LoVo (cell line): ENCODE results near the gene IPO9.
"Not testable (repeated sequence)": the region's sequence is repeated elsewhere in the genome, so short reads cannot be mapped to it uniquely, and the experiment has no call there.

ENCODE experiments used
- DNase-seq: peaks from one replicate; pipeline ENCODE4 v3.0.0-alpha.2; 2016; ENCODE audit warnings: low spot score

The IPO9 gene

DNA sequence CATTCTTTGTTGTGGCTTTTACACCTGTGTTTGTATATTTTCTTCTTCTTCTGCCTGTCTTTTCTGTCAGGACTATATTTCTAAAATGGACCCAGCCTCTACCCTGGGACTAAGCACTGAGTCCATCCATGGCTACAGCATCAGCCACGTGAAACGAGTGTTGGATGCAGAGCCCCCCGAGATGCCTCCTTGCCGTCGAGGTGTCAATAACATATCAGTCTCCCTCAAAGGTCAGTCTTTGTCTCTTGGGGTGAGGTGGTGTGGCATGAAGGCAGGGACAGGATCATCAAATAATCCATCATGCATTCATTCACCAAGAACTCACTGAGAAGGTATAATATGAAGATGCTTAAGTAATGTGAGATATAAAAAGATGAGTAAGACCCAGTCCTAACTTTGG lies 19.1 kb upstream of the IPO9 start:
- DNase-seq: no peak

DNA sequence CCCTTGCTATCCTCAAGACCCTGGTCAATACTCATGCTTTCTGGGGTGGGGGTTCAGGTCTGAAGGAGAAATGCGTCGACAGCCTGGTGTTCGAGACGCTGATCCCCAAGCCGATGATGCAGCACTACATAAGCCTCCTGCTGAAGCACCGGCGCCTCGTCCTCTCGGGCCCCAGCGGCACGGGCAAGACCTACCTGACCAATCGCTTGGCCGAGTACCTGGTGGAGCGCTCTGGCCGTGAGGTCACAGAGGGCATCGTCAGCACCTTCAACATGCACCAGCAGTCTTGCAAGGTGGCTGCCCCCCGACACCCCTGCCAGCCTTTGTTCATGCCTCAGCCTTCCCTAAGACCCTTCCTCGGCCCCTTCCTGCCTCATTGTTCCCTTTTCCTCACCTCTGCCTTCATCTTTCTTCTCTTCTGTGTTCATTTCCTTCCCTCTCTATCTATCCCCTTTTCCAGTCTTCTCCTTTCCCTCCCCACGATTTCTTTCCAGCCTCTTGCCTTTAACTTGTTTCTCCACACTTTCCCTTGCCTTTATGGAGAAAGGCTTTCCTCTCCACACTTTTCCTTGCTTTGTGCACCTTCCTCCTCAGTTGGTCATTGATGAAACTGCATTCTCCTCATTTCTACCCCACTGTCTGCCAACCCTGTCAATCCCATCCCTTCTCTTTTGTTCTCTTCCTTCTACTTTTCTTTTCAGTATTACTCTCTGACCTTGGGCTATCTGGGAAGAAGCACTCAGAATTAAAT lies 18.3 kb upstream of the IPO9 start:
- no peak for DNase-seq

DNA sequence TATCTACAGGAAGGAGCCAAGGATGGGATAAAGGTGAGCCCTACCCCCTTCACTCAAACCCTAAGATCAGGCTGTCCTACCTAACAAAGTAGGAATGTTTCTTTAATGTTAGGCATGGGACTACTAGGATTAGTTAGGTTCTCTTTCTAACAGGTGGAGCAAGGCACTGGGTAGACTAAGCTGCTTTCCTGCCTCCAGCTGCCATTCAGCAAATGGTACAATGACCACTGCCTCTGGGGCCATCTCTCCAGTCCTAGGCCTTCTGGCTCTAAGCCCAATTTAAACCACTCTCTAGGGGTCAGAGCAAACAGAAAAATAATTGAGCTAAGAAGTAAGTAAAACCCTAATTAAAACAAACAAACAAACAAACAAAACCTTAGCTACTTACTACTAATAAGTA lies 15.7 kb upstream of the IPO9 start:
- no peak for DNase-seq

DNA sequence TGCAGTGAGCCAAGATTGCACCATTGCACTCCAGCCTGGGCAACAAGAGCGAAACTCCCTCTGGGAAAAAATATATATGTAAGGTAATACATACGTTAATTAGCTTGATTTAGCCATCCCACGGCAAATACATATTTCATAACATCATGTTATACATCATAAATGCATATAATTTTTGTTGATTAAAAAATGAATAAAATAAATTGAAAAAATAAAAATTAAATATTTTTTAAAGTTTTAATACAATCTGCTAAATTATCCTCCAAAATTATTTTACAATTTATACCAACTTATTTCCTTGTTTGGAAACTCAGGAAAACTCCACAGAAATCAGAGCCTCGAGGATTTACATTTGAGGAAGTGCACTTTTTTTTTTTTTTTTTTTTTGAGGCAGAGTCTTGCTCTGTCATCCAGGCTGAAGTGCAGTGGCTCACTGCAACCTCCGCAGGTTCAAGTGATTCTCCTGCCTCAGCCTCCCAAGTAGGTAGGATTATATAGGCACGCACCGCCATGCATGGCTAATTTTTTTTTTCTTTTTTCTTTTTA lies 12.6 kb upstream of the IPO9 start:
- DNase-seq: no peak

DNA sequence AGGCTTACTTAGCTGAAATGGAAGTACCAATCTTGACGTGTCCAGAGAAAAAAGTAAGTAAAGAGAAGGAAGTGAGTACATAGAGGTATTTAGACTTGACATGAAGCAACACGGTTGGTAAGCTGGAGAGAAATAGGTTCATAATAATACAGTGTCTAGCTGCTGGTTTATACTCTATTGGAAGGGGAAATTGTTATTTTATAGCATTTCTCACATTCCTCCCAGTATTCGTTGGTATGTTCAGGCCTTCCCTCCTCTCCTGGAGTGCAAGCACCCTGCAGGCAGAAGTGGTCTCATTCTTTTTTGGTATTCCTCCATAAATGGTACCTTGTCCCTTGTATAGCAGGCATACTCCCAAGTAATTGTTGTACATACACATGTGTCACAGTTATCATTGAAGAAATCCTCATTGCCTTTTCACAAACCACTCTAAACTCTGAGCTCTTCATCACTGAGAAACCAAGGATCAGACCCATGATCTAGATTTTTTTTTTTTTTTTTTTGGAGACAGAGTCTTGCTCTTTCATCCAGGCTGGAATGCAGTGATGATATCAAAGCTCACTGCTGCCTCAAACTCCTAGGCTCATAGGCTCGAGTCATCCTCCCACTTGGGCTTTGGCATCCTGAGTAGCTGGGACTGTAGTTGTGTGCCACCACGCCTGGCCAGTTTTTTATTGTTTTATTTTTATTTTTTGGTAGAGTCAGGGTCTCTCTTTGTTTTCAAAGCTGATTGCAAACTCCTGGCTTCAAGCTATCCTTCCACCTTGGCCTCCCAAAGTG lies 9.8 kb upstream of the IPO9 start:
- no peak for DNase-seq

DNA sequence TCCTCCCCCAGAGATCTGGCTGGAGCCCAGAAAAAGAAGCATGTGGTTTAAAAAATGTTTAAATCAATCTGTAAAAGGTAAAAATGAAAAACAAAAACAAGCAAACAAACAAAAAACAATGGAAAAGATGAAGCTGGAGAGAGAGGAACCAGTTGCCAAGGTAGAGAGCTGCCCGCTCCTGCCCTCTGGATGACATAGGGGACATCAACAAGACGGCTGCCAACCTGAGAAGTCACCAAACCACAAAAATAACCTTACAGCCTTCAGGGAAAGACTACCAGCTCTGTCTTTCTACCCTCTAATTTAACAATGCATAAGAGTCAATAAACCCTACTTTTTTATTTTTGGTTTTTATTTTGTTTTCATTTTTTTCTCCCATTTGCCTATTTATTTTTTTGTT lies 8.5 kb upstream of the IPO9 start:
- no peak for DNase-seq

DNA sequence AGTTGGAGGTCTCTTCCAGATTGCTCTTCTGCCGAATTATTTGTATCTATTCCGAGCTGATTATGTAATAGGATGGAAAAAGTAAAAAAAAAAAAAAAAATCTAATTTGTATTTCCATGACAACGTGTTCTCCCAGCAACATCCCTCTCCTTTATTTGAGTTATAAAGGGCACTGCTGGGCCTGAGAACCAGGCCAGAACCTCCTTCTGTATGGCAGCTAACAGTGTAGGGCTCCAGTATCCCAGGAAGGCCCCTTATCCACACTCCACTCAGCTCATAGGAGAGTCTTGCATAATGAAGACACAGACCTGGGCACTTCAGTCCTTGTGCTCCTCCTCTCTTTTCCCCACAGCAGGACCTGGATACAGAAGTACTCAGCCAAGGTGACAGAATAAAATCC lies 3.7 kb upstream of the IPO9 start:
- DNase-seq: no peak

DNA sequence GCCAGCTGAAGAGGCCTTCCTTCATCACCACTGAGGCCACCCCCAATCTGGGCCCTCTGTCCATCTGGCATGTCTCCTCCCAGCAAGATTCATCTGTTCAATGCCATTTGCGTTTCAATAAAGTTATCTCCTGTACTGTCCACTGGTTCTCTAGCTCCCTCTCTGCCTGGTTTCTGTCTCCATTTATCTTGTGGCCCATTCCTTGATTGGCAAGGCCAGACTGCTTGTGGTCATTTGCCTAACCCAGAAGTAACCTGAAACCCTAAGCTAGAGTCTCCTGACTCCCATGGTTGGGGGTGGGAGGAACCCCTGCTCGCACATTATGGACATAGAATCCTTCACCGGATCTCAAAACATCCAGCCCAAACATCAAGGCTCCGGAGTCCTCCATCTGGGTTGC lies 2.1 kb upstream of the IPO9 start:
- DNase-seq: no peak

DNA sequence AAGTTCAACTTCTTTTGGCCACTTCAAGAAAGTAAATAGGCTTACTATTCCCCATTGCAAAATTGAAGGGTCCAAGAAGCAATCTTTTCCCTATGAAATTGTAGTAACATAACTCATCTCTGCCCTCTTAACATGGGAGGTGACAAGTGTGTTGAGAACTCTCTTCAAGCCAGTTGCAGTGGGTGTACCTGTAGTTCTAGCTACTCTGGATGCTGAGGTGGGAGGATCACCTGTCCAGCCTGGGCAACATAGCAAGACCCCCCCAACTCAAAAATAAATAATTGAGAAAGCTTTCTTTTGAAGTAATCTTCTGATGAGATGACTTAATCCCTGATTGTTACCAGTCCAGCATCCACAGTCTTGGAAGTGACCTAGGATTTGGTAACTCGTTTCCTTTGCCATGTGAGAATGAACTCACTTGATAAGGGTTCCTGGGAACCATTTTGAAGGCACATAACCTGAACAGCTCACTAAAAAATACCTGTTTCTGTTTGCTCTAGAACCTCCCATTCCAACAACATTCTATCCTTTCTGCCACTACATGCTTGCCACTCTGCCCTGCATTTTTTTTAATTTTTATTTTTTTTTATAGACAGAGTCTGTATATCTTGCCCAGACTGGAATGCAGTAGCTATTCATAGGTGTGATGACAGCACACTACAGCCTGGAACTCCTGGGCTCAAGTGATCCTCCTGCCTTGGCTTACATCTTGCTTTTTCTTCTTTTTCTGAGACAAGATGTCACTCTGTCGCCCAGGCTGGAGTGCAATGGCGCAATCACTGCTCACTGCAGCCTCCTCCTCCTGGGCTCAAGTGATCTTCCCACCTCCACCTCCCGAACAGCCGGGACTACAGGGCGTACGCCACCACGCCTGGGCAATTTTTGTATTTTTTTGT lies 1.4 kb upstream of the IPO9 start:
- no peak for DNase-seq

DNA sequence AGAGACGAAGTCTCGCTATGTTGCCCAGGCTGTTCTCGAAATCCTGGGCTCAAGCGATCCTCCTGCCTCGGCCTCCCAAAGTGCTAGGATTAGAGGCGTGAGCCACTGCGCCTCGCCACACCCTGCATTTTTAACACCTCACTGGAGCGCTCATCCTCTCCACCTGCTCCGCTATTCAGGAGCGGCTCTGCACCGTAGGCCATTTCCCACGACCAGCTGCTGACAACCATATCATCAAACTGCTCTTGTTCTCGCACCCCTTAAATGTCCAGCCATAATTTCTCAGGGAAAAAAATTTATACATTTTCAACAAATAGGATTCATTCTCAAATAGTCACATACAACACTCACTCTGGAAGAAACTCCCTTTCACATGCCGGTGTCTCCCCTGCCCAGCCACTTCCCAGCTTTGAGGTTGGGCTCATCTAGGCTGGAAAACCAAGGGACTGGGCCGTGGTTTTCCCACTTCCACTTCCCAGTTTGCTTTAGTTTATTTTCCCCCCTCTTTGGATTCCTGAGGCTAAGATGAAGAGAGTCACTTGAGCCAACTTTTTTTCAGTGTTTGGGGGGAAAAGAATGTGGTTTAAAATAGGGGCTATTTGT lies 639 bp upstream of the IPO9 start:
- no peak for DNase-seq

DNA sequence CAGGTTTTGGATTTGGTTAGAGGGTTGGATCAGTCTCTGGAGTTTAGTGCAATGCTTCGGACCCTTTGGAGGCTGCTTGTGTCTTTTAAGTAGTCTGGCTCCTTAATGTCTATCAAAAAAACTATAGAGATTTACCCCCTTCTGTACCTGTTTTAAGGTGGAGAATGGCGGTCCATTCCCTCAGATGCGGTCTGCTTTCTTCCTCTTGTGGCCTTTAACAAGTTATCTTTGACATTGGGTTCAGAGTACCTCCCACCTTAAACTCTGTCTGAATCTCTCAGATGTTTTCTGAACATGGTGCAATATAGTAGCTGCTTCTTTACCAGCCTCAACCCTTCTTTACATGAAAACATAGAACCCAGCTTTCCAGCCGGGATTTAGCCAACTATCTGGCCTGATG lies 2.4 kb downstream of the IPO9 start:
- no peak for DNase-seq

DNA sequence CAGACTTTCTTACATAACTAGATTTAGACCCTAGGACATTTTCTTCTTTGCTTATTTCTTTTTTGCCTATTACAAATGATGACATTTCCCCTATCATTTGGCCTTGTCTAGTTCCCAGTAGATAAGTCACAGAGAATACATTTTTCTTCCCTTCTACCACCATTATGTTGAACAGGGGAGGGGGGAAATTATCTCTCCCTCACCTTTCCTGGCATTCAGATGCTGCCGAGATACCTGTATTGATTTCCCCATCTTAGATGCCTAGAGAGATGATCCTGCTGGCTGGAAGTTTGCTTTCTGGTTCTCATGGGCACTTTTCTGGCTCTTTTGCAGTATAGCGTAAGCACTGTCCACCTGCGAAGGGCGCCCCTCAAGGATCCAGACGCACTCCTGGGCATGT lies 5.7 kb downstream of the IPO9 start:
- DNase-seq: no peak

DNA sequence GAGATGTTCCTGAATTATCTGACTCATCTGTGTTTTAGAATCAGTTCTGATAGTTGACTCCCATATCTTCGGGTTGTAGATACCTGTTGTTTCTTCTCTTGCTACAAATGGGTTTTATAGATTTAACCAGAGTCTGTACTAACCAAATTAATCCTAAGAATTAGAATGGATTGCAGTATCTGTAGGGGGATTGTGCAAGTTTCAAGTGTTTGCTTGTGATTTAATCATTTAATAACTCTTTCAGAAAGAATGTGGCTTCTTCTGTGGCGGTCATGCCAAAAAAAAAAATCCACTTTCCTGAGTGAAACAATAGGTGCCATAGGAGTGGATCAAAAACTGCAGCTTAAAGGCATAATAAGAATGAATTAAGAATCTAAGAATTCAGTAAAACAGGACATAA lies 9.4 kb downstream of the IPO9 start:
- DNase-seq: no peak

DNA sequence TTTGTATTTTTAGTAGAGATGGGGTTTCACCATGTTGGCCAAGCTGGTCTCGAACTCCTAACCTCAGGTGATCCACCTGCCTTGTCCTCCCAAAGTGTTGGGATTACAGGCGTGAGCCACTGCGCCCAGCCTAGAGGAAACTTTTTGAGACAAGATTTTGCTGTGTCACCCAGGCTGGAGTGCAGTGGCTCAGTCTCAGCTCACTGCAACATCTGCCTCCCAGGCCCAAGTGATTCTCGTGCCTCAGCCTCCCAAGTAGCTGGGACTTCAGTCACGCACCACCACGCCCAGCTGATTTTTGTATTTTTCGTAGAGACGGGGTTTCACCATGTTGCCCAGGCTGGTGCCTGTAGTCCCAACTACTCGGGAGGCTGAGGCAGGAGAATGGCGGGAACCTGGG lies 10.1 kb downstream of the IPO9 start:
- DNase-seq: not testable (repeated sequence)

DNA sequence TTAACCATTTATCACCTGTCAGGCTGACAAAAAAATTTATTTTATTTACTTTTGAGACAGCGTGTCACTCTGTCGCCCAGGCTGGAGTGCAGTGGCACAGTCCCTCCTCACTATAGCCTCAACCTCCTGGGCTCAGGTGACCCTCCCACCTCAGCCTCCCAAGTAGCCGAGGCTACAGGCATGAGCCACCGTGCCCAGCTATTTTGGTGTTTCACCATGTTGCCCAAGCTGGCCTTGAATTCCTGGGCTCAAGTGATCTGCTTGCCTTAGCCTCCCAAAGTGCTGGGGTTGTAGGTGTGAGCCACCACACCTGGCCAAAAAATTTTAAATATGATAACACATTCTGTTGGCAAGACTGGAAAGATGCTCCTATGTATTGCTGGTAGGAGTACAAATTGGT lies 11.1 kb downstream of the IPO9 start:
- DNase-seq: no peak

DNA sequence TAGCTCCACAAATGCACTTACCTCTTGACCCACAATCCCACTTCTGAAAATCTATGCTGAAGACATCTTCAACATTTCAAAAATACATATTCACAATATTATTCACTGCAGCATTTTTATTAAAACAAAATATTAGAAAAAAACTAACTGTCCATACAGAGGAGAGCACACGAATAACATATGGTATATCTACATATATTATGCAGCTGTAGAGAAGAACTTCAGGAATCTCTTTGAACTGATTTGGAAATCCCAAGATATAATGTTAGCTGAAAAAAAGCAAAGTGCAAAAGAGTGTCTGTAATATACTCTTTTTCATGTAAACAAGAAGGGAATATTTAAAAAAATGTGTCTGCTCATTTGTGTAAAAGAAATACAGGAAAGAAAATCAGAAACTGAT lies 11.5 kb downstream of the IPO9 start:
- DNase-seq: no peak

DNA sequence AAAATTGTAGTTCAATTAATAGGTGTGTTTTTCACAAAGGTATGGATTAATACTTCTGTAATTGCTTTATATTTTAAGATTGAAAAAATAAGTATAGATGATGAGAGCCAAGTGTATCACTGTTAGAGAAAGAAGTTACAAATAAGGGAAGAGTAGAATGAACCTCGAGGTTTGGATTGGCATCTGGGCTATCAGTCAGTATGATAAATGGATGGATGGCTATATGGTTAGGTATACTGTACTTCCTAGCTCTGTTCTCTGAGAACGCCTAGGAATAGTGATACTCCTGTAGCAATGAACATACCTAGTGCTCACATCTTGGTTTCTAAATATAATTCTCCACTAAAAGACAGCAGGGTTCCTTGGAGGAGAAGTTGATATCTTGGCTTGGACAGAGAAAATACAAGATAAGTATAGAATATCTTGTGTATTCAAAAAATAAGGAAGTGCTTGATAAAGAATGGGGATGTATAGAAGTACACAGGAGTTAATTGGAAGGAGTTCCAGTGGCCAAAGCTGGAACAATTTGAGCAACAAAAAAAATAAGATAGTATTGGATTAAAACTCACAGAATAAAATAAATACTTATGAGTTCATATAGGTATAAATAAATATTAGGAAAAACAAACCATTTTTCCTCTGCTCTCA lies 12.4 kb downstream of the IPO9 start:
- no peak for DNase-seq

DNA sequence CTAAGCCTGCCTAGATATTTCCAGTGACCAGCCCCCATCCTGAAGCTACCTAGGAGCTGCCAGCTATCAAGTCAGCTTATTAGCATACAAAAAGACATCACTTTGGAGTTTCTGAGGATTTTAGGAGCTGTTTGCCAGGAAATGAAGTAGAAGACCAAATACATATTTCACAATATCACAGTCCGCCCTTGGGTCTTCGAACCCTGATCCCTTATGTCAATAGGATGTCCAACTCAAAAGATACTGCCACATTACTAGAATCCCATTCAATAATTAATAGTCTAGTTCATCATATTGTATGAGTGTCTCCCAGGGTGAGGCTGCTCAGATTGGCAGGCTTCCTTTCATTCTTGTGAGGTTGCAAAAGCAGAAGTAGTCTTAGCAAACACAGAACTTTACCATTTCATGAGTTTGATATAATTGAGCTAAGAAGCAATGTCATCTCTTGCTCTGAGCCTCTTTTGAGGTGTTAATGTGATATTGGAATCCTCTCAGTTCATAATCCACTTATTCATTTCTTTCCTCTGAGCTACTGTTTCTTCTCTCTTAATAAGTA lies 13.6 kb downstream of the IPO9 start:
- no peak for DNase-seq

DNA sequence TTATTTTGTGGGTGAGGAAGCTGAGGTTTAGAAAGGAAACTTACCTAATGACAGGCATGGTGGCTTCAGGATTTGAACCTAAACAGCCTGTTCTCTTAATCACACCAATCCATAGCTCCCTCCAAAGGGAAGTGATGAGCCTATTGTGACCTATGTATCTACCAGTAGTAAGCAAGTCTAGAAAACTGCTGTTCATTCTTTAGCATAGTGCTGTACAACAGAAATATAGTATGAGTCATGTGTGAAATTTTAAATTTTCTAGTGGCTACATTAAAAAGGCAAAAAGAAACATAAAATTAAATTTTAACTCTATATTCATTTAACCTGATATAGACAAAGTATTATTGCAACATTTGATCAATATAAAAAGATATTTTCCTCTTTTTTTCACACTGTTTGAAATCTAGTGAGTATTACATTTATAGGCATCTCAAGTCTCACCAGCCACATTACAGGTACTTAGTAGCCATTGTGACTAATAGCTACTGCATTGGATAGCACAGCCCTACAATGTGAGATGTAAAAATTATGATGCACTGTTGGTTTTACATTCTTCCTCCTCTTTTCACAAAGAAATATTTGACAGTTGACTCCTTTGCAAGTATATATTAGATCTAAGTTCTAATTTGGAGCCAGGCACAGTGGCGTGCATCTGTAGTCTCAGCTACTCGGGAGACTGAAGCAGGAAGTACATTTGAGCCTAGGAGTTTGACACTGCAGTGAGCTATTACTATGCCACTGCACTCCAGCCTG lies 16.6 kb downstream of the IPO9 start:
- no peak for DNase-seq

DNA sequence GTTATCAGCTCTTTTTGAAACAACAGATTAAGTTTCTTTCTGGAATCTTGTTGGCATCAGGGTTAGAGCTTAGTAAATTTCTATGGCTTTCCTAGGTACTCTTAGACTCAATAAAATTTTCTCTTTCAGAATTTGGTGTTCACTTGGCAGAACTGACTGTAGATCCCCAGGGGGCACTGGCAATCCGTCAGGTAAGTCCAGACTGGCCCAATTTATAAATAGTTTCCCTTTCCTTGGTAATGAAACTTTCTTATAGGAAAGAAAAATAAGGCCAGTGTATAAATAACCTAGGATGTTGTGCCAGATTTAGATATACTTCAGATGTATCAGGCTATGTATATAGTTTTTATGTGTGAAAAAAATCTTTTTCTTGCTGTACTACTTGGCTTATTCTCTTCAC lies 18.2 kb downstream of the IPO9 start:
- no peak for DNase-seq

DNA sequence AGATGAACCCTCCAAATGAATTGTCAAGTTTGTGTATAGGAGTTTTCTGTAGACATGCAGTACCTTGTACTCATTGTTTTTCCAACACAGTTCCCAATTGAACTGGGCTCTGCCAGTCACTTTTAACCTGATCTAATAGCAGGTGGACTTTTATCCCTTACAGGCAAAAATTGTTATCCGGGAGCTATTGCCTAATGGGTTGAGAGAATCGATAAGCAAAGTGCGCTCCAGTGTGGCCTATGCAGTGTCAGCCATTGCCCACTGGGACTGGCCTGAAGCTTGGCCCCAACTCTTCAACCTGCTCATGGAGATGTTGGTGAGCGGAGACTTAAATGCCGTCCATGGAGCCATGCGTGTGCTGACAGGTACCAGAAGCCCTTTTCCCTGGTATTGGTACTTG lies 19.3 kb downstream of the IPO9 start:
- no peak for DNase-seq
